Measurements from ENCODE around the gene ZNF28. TPM values are rescaled to one million over a fixed set of nuclear protein-coding genes. Genes with fewer than 3 reads are reported as not detected.

Gene ZNF28
- 0.45 to 2.1 TPM (median 1.1 TPM) in 5 replicates for total RNA-seq (2022; extraction: Qiagen RNA extraction)

DNA sequence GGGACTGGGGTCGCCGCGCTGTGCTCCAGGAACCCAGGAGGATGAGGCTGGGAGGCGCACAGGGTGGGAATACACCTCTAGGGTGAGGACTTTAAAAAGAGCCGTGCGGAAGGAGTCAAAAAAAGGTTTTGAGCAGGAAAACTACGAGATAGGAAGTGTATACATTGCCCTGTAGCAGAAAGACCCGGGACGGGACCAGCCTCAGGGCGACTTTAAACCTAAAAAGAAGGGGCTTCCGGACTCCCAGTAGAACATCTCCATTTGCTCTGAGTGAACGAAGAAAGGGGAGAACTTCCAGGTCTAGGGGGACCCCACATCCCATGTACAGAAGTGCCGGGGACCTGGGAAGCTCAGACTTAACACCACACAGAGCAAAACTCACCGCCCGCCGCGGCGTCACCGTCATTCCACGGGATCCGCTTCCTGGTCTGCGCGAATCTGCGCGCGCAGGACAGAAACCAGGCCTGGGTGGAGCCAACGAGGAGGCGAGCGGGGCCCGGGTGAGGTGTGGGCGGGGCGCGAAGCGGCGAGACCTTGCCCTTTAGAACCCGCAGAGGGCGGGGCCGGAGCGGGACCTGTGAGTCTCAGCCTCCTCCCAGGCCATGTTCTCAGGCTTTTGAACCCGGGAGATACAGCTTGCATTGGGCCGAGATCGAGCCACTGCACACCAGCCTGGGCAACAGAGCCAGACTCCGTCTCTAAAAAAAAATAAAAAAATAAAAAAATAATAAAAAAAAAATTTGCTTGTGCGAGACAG, at the start of gene ZNF28:
Gene ZNF28, minus strand, starts transcription at position 430 of the 757 bp plus-strand sequence. CDS start 3,675 bp downstream, outside the sequence.

DNA sequence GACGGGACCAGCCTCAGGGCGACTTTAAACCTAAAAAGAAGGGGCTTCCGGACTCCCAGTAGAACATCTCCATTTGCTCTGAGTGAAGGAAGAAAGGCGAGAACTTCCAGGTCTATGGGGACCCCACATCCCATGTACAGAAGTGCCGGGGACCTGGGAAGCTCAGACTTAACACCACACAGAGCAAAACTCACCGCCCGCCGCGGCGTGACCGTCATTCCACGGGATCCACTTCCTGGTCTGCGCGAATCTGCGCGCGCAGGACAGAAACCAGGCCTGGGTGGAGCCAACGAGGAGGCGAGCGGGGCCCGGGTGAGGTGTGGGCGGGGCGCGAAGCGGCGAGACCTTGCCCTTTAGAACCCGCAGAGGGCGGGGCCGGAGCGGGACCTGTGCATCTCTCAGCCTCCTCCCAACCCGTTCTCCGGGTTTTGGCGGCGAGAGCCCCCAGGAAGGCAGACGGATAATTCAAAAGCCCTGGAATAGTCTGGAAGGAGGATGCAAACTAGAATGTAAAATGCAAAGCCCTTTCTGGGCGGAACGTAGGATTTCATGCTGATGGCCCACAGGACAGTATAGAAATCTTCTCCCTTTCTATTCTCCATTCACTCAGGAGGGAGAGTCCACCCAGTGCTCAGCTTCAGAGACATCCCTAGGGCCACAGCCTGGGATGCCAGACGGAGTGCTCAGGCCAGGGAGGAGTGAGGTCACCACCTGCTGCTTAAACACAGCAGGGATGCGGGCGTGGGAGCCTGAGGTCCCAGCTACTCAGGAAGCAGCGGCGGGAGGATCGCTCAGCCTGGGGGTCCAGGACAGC, 36.2 kb upstream of the ZNF28 start, which contains the start of gene ZNF468:
Gene ZNF468, minus strand, starts transcription at position 242 of the 814 bp plus-strand sequence. CDS start 3,347 bp downstream, outside the sequence.

DNA sequence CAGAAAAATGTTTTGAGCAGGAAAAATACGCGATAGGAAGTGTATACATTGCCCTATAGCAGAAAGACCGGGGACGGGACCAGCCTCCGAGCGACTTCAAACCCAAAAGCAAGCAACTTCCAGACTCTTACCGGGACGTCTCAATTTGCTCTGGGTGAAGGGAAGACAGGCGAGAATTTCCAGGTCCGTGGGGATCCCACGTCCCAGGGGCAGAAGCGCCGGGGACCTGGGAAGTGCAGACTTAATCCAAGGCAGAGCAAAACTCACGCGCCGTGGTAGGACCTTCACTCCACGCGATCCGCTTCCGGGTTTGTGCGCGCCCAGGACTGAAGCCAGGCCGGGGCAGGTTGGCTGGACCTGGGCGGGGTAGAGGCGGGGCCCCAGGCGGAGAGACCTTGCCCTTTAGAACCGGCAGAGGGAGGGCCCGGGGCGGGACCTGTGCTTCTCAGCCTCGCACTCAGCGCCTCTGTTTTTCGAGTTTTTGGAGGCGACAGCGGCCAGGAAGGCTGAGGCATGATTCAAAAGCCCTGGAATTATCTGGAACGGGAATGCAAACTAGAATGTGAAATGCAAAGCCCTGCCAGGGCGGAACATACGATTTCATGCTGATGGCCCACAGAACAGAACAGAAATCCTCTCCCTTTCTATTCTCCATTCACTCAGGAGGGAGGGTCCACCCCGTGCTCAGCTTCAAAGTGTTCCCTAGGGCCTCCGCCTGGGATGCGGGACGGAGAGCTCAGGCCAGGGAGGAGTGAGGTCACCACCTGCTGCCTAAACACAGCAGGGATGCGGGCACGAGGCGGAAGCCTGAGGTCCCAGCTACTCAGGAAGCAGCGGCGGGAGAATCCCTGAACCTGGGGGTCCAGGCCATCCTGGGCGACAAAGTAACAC, 34.7 kb downstream of the ZNF28 start, which contains the start of gene ZNF600:
Gene ZNF600, minus strand, starts transcription at position 328 of the 891 bp plus-strand sequence. CDS start 7,903 bp downstream, outside the sequence.

Other genes with a start within 250 kb of the ZNF28 start
- 0.03 to 0.11 TPM (median 0.07 TPM) in 5 replicates for gene ZNF83, start 183.3 kb downstream of the ZNF28 start, total RNA-seq (2022; extraction: Qiagen RNA extraction)
- gene ZNF611, start 86.6 kb downstream of the ZNF28 start, total RNA-seq (2022; extraction: Qiagen RNA extraction) = 2.3 to 3.5 TPM (median 3.2 TPM) in 5 replicates
- 0.07 to 0.27 TPM (median 0.17 TPM) in 5 replicates for gene ZNF600, start 34.8 kb downstream of the ZNF28 start, total RNA-seq (2022; extraction: Qiagen RNA extraction)
- 0.31 to 0.78 TPM (median 0.45 TPM) in 5 replicates for gene ZNF468, start 36.0 kb upstream of the ZNF28 start, total RNA-seq (2022; extraction: Qiagen RNA extraction)
- not detected in 5 replicates for gene ZNF320, start 76.0 kb upstream of the ZNF28 start, total RNA-seq (2022; extraction: Qiagen RNA extraction)
- gene ZNF888, start 101.8 kb upstream of the ZNF28 start, total RNA-seq (2022; extraction: Qiagen RNA extraction) = 0.05 TPM in 1 of 5 replicates, not detected in the others
- 0.04 to 0.10 TPM (median 0.06 TPM) in 4 of 5 replicates, not detected in the other for gene ZNF816, start 141.2 kb upstream of the ZNF28 start, total RNA-seq (2022; extraction: Qiagen RNA extraction)
- 0.03 TPM in 1 of 5 replicates, not detected in the others for gene ERVV-1, start 192.3 kb upstream of the ZNF28 start, total RNA-seq (2022; extraction: Qiagen RNA extraction)
- not detected in 5 replicates for gene ERVV-2, start 223.1 kb upstream of the ZNF28 start, total RNA-seq (2022; extraction: Qiagen RNA extraction)

All from A549 treated with AZD2906 at 1 μM for 4 hours (cell line).